ENCODE results near the gene ZNF140. TPM values are rescaled to one million over a fixed set of nuclear protein-coding genes. Genes with fewer than 3 reads are reported as not detected.

Gene ZNF140
- total and polyA plus RNA-seq, 12 donors = 6.8 to 11.9 (median 9.1) TPM

DNA sequence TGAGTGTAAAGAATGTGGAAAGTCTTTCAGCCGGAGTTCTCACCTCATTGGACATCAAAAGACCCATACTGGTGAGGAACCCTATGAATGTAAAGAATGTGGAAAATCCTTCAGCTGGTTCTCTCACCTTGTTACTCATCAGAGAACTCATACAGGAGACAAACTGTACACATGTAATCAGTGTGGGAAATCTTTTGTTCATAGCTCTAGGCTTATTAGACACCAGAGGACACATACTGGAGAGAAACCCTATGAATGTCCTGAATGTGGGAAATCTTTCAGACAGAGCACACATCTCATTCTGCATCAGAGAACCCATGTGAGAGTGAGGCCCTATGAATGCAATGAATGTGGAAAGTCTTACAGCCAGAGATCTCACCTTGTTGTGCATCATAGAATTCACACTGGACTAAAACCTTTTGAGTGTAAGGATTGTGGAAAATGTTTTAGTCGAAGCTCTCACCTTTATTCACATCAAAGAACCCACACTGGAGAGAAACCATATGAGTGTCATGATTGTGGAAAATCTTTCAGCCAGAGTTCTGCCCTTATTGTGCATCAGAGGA is 75.5 kb downstream of the ZNF140 start:
- TF ChIP-seq, protein P1, sequence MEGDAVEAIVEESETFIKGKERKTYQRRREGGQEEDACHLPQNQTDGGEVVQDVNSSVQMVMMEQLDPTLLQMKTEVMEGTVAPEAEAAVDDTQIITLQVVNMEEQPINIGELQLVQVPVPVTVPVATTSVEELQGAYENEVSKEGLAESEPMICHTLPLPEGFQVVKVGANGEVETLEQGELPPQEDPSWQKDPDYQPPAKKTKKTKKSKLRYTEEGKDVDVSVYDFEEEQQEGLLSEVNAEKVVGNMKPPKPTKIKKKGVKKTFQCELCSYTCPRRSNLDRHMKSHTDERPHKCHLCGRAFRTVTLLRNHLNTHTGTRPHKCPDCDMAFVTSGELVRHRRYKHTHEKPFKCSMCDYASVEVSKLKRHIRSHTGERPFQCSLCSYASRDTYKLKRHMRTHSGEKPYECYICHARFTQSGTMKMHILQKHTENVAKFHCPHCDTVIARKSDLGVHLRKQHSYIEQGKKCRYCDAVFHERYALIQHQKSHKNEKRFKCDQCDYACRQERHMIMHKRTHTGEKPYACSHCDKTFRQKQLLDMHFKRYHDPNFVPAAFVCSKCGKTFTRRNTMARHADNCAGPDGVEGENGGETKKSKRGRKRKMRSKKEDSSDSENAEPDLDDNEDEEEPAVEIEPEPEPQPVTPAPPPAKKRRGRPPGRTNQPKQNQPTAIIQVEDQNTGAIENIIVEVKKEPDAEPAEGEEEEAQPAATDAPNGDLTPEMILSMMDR (IDR thresholded peaks at IDR 0.05) = no peak
- Histone ChIP-seq H3K36me3 (peaks cover 18 to 85% (median 73%) of the 10 kb centered on the region in 9 donors), H3K4me3 (no peak overlapping the region), H3K4me1 (no peaks in the 10 kb centered on the region), H3K27me3 (no peaks in the 10 kb centered on the region), H3K9me3 (peaks cover 8 to 100% (median 99%) of the 10 kb centered on the region in 11 donors), H3K27ac (no peak overlapping the region)
- DNase-seq (no peak), ATAC-seq (no peak)
- 97 to 100% methylated on average over 2 of the region's 2 CpGs for WGBS, 2 donors
- intact Hi-C loops (cut with DNase I) = no loop called here

Other genes starting within 250 kb of the ZNF140 start
- 10 to 100 TPM; 10.2 to 19.5 (median 15.0) TPM for gene CHFR, start 193.3 kb upstream of the ZNF140 start, total RNA-seq
- 10 to 100 TPM; 14.4 to 27.2 TPM for gene CHFR, start 193.3 kb upstream of the ZNF140 start, polyA plus RNA-seq
- gene ZNF605, start 124.6 kb upstream of the ZNF140 start, total RNA-seq = 10 to 100 TPM in 9 of 10 donors, 1 to 10 TPM in 1; 9.3 to 14.4 (median 12.3) TPM
- 1 to 10 TPM; 2.0 to 9.7 TPM for gene ZNF605, start 124.6 kb upstream of the ZNF140 start, polyA plus RNA-seq
- gene ZNF26, start 94.6 kb upstream of the ZNF140 start, total RNA-seq = 1 to 10 TPM; 2.8 to 6.2 (median 4.1) TPM
- 1 to 10 TPM; 2.3 to 3.0 TPM for gene ZNF26, start 94.6 kb upstream of the ZNF140 start, polyA plus RNA-seq
- gene ZNF84, start 43.4 kb upstream of the ZNF140 start, total RNA-seq = 10 to 100 TPM; 13.3 to 23.0 (median 18.3) TPM
- 10 to 100 TPM in 1 of 2 donors, 1 to 10 TPM in 1; 4.6 to 12.0 TPM for gene ZNF84, start 43.4 kb upstream of the ZNF140 start, polyA plus RNA-seq
- gene ZNF891, start 49.4 kb downstream of the ZNF140 start, total RNA-seq = 1 to 10 TPM in 3 of 10 donors, under 1 TPM in 7; 0.64 to 1.2 (median 0.88) TPM
- 1 to 10 TPM in 1 of 2 donors, under 1 TPM in 1; 0.23 to 1.0 TPM for gene ZNF891, start 49.4 kb downstream of the ZNF140 start, polyA plus RNA-seq
- 10 to 100 TPM in 2 of 10 donors, 1 to 10 TPM in 8; 6.5 to 10.5 (median 9.5) TPM for gene ZNF10, start 49.7 kb downstream of the ZNF140 start, total RNA-seq
- gene ZNF10, start 49.7 kb downstream of the ZNF140 start, polyA plus RNA-seq = 1 to 10 TPM; 3.1 to 8.8 TPM
- gene ZNF268, start 100.6 kb downstream of the ZNF140 start, total RNA-seq = 10 to 100 TPM in 8 of 10 donors, 1 to 10 TPM in 2; 7.0 to 13.5 (median 11.5) TPM
- gene ZNF268, start 100.6 kb downstream of the ZNF140 start, polyA plus RNA-seq = 1 to 10 TPM; 2.2 to 3.4 TPM
- not detected for gene ANHX, start 155.0 kb downstream of the ZNF140 start, total RNA-seq
- not detected for gene ANHX, start 155.0 kb downstream of the ZNF140 start, polyA plus RNA-seq